ENCODE measurements around the gene KRT79.

Gene KRT79

GRCh38 chr12:52851787-52852186 is 17.7 kb upstream of the KRT79 start:
- H3K36me3 ChIP-seq, result no peaks in the 10 kb centered on the region
- H3K27me3 ChIP-seq (ENCODE audit: insufficient read depth, low read depth, severe bottlenecking), result peaks cover 81% of the 10 kb centered on the region
- TF ChIP-seq CTCF (IDR thresholded peaks at IDR 0.05; ENCODE audit: low read depth, low read length), result no peak
- no peak overlapping the region for H3K27ac ChIP-seq
- DNase-seq, result no peak
- H3K4me3 ChIP-seq (ENCODE audit: low read depth, low read length), result no peak overlapping the region
- H3K9me3 ChIP-seq (ENCODE audit: severe bottlenecking), result peaks cover 5% of the 10 kb centered on the region

GRCh38 chr12:52850681-52851080 is 16.6 kb upstream of the KRT79 start:
- no peak for TF ChIP-seq CTCF (IDR thresholded peaks at IDR 0.05; ENCODE audit: low read depth, low read length)

GRCh38 chr12:52849511-52849910 is 15.4 kb upstream of the KRT79 start:
- H3K9me3 ChIP-seq (ENCODE audit: severe bottlenecking), result no peaks in the 10 kb centered on the region
- peaks cover 97% of the 10 kb centered on the region for H3K27me3 ChIP-seq (ENCODE audit: insufficient read depth, low read depth, severe bottlenecking)
- H3K4me3 ChIP-seq (ENCODE audit: low read depth, low read length), result no peak overlapping the region
- H3K36me3 ChIP-seq, result no peaks in the 10 kb centered on the region
- TF ChIP-seq CTCF (IDR thresholded peaks at IDR 0.05; ENCODE audit: low read depth, low read length), result no peak
- H3K27ac ChIP-seq, result no peak overlapping the region
- no peak for DNase-seq

More at GRCh38 chr12:52850681-52851080, 16.6 kb upstream of the KRT79 start:
- no peak overlapping the region for H3K4me3 ChIP-seq (ENCODE audit: low read depth, low read length)
- H3K36me3 ChIP-seq, result no peaks in the 10 kb centered on the region
- H3K9me3 ChIP-seq (ENCODE audit: severe bottlenecking), result no peaks in the 10 kb centered on the region
- no peak for DNase-seq
- no peak overlapping the region for H3K27ac ChIP-seq
- H3K27me3 ChIP-seq (ENCODE audit: insufficient read depth, low read depth, severe bottlenecking), result peaks cover 87% of the 10 kb centered on the region

GRCh38 chr12:52848661-52849255 is 14.6 kb upstream of the KRT79 start, which contains the start of gene KRT78:
TSS of gene KRT78 (minus strand) at chr12:52848994. CDS start at chr12:52848930, 64 bp downstream.
- Histone ChIP-seq H3K4me3 (ENCODE audit: low read depth, low read length) (no peak within 1 kb of the TSS), H3K27ac (no peak within 1 kb of the TSS), H3K36me3 (no peaks in the 10 kb centered on the region), H3K9me3 (ENCODE audit: severe bottlenecking) (no peaks in the 10 kb centered on the region), H3K27me3 (ENCODE audit: insufficient read depth, low read depth, severe bottlenecking) (peaks cover 99% of the 10 kb centered on the region)
- no peak for TF ChIP-seq CTCF (IDR thresholded peaks at IDR 0.05; ENCODE audit: low read depth, low read length)
- DNase-seq, result no peak

GRCh38 chr12:52847335-52848102 is 13.4 kb upstream of the KRT79 start:
- no peak overlapping the region for H3K27ac ChIP-seq
- no peak for TF ChIP-seq CTCF (IDR thresholded peaks at IDR 0.05; ENCODE audit: low read depth, low read length)
- peaks cover 93% of the 10 kb centered on the region for H3K27me3 ChIP-seq (ENCODE audit: insufficient read depth, low read depth, severe bottlenecking)
- no peaks in the 10 kb centered on the region for H3K9me3 ChIP-seq (ENCODE audit: severe bottlenecking)
- no peaks in the 10 kb centered on the region for H3K36me3 ChIP-seq
- no peak overlapping the region for H3K4me3 ChIP-seq (ENCODE audit: low read depth, low read length)
- DNase-seq, result no peak

All from WERI-Rb-1 (cell line).